Measurements from ENCODE around the gene NCAPD3.

The NCAPD3 gene

GRCh38 chr11:134171951-134172350 lies 51.8 kb downstream of the NCAPD3 start:
- H3K36me3 ChIP-seq: peaks cover 78% of the 10 kb centered on the region
- H3K27ac ChIP-seq: no peak overlapping the region
- peaks cover 4% of the 10 kb centered on the region for H3K9me3 ChIP-seq (ENCODE audit: severe bottlenecking)
- no peak overlapping the region for H3K4me3 ChIP-seq (ENCODE audit: low read depth, low read length)
- no peak for TF ChIP-seq CTCF (IDR thresholded peaks at IDR 0.05; ENCODE audit: low read depth, low read length)
- no peak for DNase-seq
- H3K27me3 ChIP-seq (ENCODE audit: insufficient read depth, low read depth, severe bottlenecking): no peaks in the 10 kb centered on the region

GRCh38 chr11:134170919-134171281 lies 52.9 kb downstream of the NCAPD3 start:
- H3K9me3 ChIP-seq (ENCODE audit: severe bottlenecking): peaks cover 4% of the 10 kb centered on the region
- TF ChIP-seq CTCF (IDR thresholded peaks at IDR 0.05; ENCODE audit: low read depth, low read length): no peak
- peaks cover 68% of the 10 kb centered on the region for H3K36me3 ChIP-seq
- no peak overlapping the region for H3K27ac ChIP-seq
- no peak for DNase-seq
- no peak overlapping the region for H3K4me3 ChIP-seq (ENCODE audit: low read depth, low read length)
- H3K27me3 ChIP-seq (ENCODE audit: insufficient read depth, low read depth, severe bottlenecking): no peaks in the 10 kb centered on the region

GRCh38 chr11:134170177-134170918 lies 53.4 kb downstream of the NCAPD3 start:
- Histone ChIP-seq H3K36me3 (peaks cover 62% of the 10 kb centered on the region), H3K4me3 (ENCODE audit: low read depth, low read length) (no peak overlapping the region), H3K27me3 (ENCODE audit: insufficient read depth, low read depth, severe bottlenecking) (no peaks in the 10 kb centered on the region), H3K27ac (no peak overlapping the region), H3K9me3 (ENCODE audit: severe bottlenecking) (peaks cover 4% of the 10 kb centered on the region)
- DNase-seq: no peak
- no peak for TF ChIP-seq CTCF (IDR thresholded peaks at IDR 0.05; ENCODE audit: low read depth, low read length)

GRCh38 chr11:134164490-134165370 lies 59.0 kb downstream of the NCAPD3 start:
- no peak for DNase-seq
- Histone ChIP-seq H3K36me3 (peaks cover 75% of the 10 kb centered on the region), H3K27me3 (ENCODE audit: insufficient read depth, low read depth, severe bottlenecking) (no peaks in the 10 kb centered on the region), H3K9me3 (ENCODE audit: severe bottlenecking) (peaks cover 20% of the 10 kb centered on the region), H3K27ac (no peak overlapping the region), H3K4me3 (ENCODE audit: low read depth, low read length) (no peak overlapping the region)
- TF ChIP-seq CTCF (IDR thresholded peaks at IDR 0.05; ENCODE audit: low read depth, low read length): no peak

GRCh38 chr11:134159652-134160051 lies 64.1 kb downstream of the NCAPD3 start:
- Histone ChIP-seq H3K4me3 (ENCODE audit: low read depth, low read length) (no peak overlapping the region), H3K27ac (no peak overlapping the region), H3K9me3 (ENCODE audit: severe bottlenecking) (peaks cover 9% of the 10 kb centered on the region), H3K27me3 (ENCODE audit: insufficient read depth, low read depth, severe bottlenecking) (no peaks in the 10 kb centered on the region), H3K36me3 (peaks cover 94% of the 10 kb centered on the region)
- DNase-seq: no peak
- no peak for TF ChIP-seq CTCF (IDR thresholded peaks at IDR 0.05; ENCODE audit: low read depth, low read length)

Measured in WERI-Rb-1 (cell line).